ENCODE results near the gene SERINC5. TPM values are rescaled to one million over a fixed set of nuclear protein-coding genes. Genes with fewer than 3 reads are reported as not detected.

The SERINC5 gene
- total RNA-seq, 4 donors from 2014 or later = 22.6 to 26.9 (median 24.8) TPM

GRCh38 chr5:80220245-80220897, 35.5 kb downstream of the SERINC5 start:
- H3K4me1 ChIP-seq = peaks cover 24 to 34% of the 10 kb centered on the region in 2 donors
- intact Hi-C loops (cut with DNase I) = no loop called here
- peak overlapping the region in 1 of 3 donors; percentile 46 for H3K27ac ChIP-seq
- no peak overlapping the region for H3K4me3 ChIP-seq (replicated peaks in 1 of 3)
- H3K9me3 ChIP-seq = no peaks in the 10 kb centered on the region
- no peaks in the 10 kb centered on the region for H3K27me3 ChIP-seq
- no peaks in the 10 kb centered on the region for H3K36me3 ChIP-seq
- peak in 1 of 2 donors; percentile 11 for DNase-seq
- no peak for TF ChIP-seq POLR2A (IDR thresholded peaks at IDR 0.05)
- WGBS, 2 donors = 86 to 92% methylated on average over 5 of the region's 5 CpGs

- no peak for TF ChIP-seq POLR2A (IDR thresholded peaks at IDR 0.05)
- TF ChIP-seq, protein P1, sequence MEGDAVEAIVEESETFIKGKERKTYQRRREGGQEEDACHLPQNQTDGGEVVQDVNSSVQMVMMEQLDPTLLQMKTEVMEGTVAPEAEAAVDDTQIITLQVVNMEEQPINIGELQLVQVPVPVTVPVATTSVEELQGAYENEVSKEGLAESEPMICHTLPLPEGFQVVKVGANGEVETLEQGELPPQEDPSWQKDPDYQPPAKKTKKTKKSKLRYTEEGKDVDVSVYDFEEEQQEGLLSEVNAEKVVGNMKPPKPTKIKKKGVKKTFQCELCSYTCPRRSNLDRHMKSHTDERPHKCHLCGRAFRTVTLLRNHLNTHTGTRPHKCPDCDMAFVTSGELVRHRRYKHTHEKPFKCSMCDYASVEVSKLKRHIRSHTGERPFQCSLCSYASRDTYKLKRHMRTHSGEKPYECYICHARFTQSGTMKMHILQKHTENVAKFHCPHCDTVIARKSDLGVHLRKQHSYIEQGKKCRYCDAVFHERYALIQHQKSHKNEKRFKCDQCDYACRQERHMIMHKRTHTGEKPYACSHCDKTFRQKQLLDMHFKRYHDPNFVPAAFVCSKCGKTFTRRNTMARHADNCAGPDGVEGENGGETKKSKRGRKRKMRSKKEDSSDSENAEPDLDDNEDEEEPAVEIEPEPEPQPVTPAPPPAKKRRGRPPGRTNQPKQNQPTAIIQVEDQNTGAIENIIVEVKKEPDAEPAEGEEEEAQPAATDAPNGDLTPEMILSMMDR (IDR thresholded peaks at IDR 0.05) = no peak
- DNase-seq = peak; percentile 41 to 51
- Histone ChIP-seq H3K4me3 (replicated peaks in 1 of 3) (no peak overlapping the region), H3K36me3 (no peaks in the 10 kb centered on the region), H3K27me3 (no peaks in the 10 kb centered on the region), H3K9me3 (no peaks in the 10 kb centered on the region), H3K4me1 (peaks cover 24 to 35% of the 10 kb centered on the region in 2 donors), H3K27ac (peak overlapping the region in 2 of 3 donors; percentile 46 to 60)
- 47 to 50% methylated on average over 4 of the region's 4 CpGs for WGBS, 2 donors
- intact Hi-C loops (cut with DNase I) = no loop called here
These were observed 36.5 kb downstream of the SERINC5 start for GRCh38 chr5:80219391-80219790.

- Histone ChIP-seq H3K4me1 (peaks cover 24 to 45% of the 10 kb centered on the region in 2 donors), H3K27me3 (no peaks in the 10 kb centered on the region), H3K36me3 (no peaks in the 10 kb centered on the region), H3K9me3 (no peaks in the 10 kb centered on the region), H3K4me3 (replicated peaks in 1 of 3) (no peak overlapping the region), H3K27ac (peak overlapping the region; percentile 46 to 60 (median 60))
- no peak for TF ChIP-seq POLR2A (IDR thresholded peaks at IDR 0.05)
- TF ChIP-seq, protein P1 (IDR thresholded peaks at IDR 0.05) = no peak
- 63 to 87% methylated on average over 2 of the region's 2 CpGs for WGBS, 2 donors
- intact Hi-C loops (cut with DNase I) = no loop called here
- DNase-seq = no peak
These were observed 38.2 kb downstream of the SERINC5 start for GRCh38 chr5:80217667-80218066.

DNA sequence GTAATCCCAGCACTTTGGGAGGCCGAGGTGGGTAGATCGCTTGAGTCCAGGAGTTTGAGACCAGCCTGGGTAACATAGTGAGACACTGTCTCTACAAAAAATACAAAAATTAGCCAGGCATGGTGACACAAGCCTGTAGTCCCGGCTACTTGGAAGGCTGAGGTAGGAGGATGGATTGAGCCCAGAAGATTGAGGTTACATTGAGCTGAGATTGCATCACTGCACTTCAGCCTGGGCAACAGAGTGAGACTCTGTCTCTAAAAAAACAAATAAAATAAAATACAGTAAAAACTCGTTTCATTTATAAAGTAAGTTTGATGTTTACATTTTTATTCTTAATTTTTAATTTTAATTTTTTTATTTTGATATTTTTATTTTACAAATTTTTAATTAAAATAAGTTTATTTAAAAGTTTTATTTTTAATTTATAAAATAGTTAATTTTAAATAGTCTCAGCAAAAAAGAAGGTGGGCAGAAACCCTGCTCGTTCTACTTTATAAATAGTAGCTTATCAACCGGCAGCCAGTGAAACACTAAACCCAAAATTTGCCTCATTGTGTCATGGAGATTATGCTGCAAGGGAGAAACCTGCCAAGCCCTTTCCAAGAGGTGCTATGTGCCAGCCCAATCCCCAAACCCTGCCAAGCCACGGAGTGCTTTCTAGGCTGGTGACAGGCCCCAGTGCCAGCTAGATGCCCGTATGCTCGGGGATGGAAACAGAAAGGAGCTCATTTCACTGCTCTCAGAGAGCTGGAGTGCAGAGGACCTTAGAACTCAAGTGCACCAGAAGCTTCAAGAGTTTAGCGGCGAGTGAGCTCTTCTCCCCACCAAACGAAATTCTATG, 38.9 kb downstream of the SERINC5 start:
- peak overlapping the region; percentile 46 to 60 (median 60) for H3K27ac ChIP-seq
- peak; percentile 95 to 96 for DNase-seq
- TF ChIP-seq, protein P1 (IDR thresholded peaks at IDR 0.05) = no peak
- TF ChIP-seq POLR2A (IDR thresholded peaks at IDR 0.05) = peak in 1 of 2 donors; percentile 51
- intact Hi-C loops (cut with DNase I) = no loop called here
- peaks cover 24 to 48% of the 10 kb centered on the region in 2 donors for H3K4me1 ChIP-seq
- WGBS, 2 donors = 24 to 44% methylated on average over 12 of the region's 12 CpGs
- no peaks in the 10 kb centered on the region for H3K9me3 ChIP-seq
- H3K4me3 ChIP-seq (replicated peaks in 1 of 3) = no peak overlapping the region
- H3K27me3 ChIP-seq = no peaks in the 10 kb centered on the region
- H3K36me3 ChIP-seq = no peaks in the 10 kb centered on the region

- Histone ChIP-seq H3K4me3 (replicated peaks in 1 of 3) (no peak overlapping the region), H3K9me3 (no peaks in the 10 kb centered on the region), H3K27ac (peak overlapping the region in 2 of 3 donors; percentile 21 to 46), H3K36me3 (no peaks in the 10 kb centered on the region), H3K4me1 (peaks cover 26 to 48% of the 10 kb centered on the region in 2 donors), H3K27me3 (no peaks in the 10 kb centered on the region)
- WGBS, 2 donors = 64 to 72% methylated on average over 8 of the region's 8 CpGs
- intact Hi-C loops (cut with DNase I) = no loop called here
- TF ChIP-seq, protein P1 (IDR thresholded peaks at IDR 0.05) = no peak
- no peak for TF ChIP-seq POLR2A (IDR thresholded peaks at IDR 0.05)
- DNase-seq = no peak
These were observed 39.8 kb downstream of the SERINC5 start for GRCh38 chr5:80216096-80216495.

Data from thyroid gland (tissue), 4 donors.